HL-60 (cell line): ENCODE results near the gene LSG1.
A peak's percentile ranks its signal among the peaks of the same experiment; 100 is the strongest.

ENCODE experiments used
- DNase-seq, 2 experiments: peaks; one replicate each; pipeline ENCODE4 v3.0.0-alpha.2; 2010 to 2020; ENCODE audit warnings: low read depth in 1 of 2, low spot score in 1 of 2
- H3K27ac ChIP-seq: fragments of 250-450 bp; sonication (Bioruptor Pico); replicated peaks from 2 replicates; pipeline ENCODE4 v1.5.1; 2020; ENCODE audit warnings: mild to moderate bottlenecking, moderate library complexity
- H3K27me3 ChIP-seq: fragments of 250-450 bp; sonication (Bioruptor Pico); 2 replicates; pipeline ENCODE4 v1.5.1; 2021; ENCODE audit warnings: mild to moderate bottlenecking, moderate library complexity; ENCODE audit not compliant: insufficient read depth, poor library complexity, severe bottlenecking
- H3K4me3 ChIP-seq: replicated peaks from 2 replicates; pipeline ENCODE4 v1.5.1; 2011; ENCODE audit warnings: mild to moderate bottlenecking, control low read depth, low read length; ENCODE audit not compliant: insufficient read depth
- CTCF ChIP-seq: IDR thresholded peaks from one replicate; pipeline ENCODE4 v1.5.1; 2011; ENCODE audit warnings: low read length, control low read depth, inconsistent platforms; ENCODE audit not compliant: insufficient read depth
- GABPA ChIP-seq: IDR thresholded peaks from 2 replicates; pipeline ENCODE4 v1.6.1; 2012; ENCODE audit warnings: low read depth
- POLR2AphosphoS5 ChIP-seq: IDR thresholded peaks from 2 replicates; pipeline ENCODE4 v1.6.1; 2012; ENCODE audit warnings: low read depth
- SPI1 ChIP-seq: IDR thresholded peaks from 2 replicates; pipeline ENCODE4 v1.6.1; 2012; ENCODE audit warnings: low read depth, mild to moderate bottlenecking, borderline replicate concordance
- TF ChIP-seq, protein P1 (sequence below): IDR thresholded peaks from 2 replicates; pipeline ENCODE4 v1.6.1; 2012; ENCODE audit warnings: low read depth; ENCODE audit not compliant: insufficient replicate concordance

Gene LSG1

DNA sequence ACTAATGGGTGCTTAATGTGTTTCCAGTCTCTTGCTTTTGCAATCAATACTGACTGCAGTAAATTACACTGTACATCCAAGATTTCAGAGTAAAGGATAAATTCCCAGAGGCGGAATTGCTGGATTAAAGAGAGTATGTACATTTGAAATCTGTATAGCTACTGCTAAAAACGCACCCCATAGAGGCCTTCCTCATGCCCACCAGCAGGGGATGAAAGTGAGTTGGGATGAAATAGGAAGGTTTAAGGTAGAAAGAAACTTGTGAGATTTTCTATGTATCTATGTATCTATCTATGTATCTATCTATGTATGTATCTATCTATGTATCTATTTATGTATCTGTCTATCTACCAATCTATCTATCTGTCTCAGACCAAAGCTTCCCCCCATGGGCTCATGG is 67.2 kb downstream of the LSG1 start:
- DNase-seq, result no peak
- TF ChIP-seq, protein P1, sequence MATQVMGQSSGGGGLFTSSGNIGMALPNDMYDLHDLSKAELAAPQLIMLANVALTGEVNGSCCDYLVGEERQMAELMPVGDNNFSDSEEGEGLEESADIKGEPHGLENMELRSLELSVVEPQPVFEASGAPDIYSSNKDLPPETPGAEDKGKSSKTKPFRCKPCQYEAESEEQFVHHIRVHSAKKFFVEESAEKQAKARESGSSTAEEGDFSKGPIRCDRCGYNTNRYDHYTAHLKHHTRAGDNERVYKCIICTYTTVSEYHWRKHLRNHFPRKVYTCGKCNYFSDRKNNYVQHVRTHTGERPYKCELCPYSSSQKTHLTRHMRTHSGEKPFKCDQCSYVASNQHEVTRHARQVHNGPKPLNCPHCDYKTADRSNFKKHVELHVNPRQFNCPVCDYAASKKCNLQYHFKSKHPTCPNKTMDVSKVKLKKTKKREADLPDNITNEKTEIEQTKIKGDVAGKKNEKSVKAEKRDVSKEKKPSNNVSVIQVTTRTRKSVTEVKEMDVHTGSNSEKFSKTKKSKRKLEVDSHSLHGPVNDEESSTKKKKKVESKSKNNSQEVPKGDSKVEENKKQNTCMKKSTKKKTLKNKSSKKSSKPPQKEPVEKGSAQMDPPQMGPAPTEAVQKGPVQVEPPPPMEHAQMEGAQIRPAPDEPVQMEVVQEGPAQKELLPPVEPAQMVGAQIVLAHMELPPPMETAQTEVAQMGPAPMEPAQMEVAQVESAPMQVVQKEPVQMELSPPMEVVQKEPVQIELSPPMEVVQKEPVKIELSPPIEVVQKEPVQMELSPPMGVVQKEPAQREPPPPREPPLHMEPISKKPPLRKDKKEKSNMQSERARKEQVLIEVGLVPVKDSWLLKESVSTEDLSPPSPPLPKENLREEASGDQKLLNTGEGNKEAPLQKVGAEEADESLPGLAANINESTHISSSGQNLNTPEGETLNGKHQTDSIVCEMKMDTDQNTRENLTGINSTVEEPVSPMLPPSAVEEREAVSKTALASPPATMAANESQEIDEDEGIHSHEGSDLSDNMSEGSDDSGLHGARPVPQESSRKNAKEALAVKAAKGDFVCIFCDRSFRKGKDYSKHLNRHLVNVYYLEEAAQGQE, result no peak
- peak; percentile 58 for TF ChIP-seq CTCF
- no peak for TF ChIP-seq SPI1

GRCh38 chr3:194604126-194604525 is 67.9 kb downstream of the LSG1 start:
- H3K27ac ChIP-seq, result no peak overlapping the region
- TF ChIP-seq GABPA, result no peak
- TF ChIP-seq, protein P1, result no peak
- TF ChIP-seq CTCF, result no peak
- no peak for TF ChIP-seq SPI1
- no peak for TF ChIP-seq POLR2AphosphoS5
- no peak for DNase-seq
- no peaks in the 10 kb centered on the region for H3K27me3 ChIP-seq
- H3K4me3 ChIP-seq, result no peak overlapping the region

More for the DNA sequence above, 67.2 kb downstream of the LSG1 start:
- no peaks in the 10 kb centered on the region for H3K27me3 ChIP-seq
- no peak overlapping the region for H3K4me3 ChIP-seq
- no peak overlapping the region for H3K27ac ChIP-seq

DNA sequence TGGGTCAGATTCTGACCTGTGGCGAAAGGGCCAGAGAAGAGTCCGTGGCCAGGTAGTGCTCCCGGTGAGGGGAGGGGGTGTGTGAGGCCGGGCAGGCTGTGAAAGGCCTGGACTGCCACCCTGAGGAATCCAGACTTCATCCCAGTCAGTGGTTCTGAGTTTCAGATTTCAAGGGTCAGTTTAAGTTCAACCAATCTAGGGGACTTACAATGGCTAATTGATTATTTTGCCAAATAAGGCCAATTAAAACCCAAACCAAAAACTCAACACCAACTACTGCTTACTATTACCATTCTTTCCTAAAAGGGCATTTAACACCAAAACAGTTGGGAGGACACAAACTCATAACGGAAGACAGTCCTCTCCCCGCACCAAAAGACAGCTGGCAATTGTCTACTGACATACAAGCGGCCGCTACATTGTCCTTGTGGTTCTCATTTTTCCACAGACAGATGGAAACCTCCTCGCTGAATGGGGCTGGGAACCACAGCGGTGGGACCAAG is 69.3 kb downstream of the LSG1 start:
- Histone ChIP-seq H3K27me3 (no peaks in the 10 kb centered on the region), H3K4me3 (no peak overlapping the region), H3K27ac (no peak overlapping the region)
- TF ChIP-seq POLR2AphosphoS5, result no peak
- TF ChIP-seq, protein P1, result no peak
- no peak for TF ChIP-seq SPI1
- TF ChIP-seq GABPA, result no peak
- DNase-seq, result no peak
